Measurements from ENCODE around the gene OSBPL1A.
"Not testable (repeated sequence)": the region's sequence is repeated elsewhere in the genome, so short reads cannot be mapped to it uniquely, and the experiment has no call there.

OSBPL1A gene

GRCh38 chr18:24397131-24397693, 412 bp downstream of the OSBPL1A start:
- peak in 1 of 2 experiments; percentile 22 for DNase-seq (ENCODE audit: low read depth in 2 of 2)

- no peak for DNase-seq (ENCODE audit: low read depth in 2 of 2)
These were observed 1.5 kb downstream of the OSBPL1A start for GRCh38 chr18:24396082-24396633.

GRCh38 chr18:24395049-24395795, 2.4 kb downstream of the OSBPL1A start:
- DNase-seq (ENCODE audit: low read depth in 2 of 2) = no peak

- no peak for DNase-seq (ENCODE audit: low read depth in 2 of 2)
These were observed 8.7 kb downstream of the OSBPL1A start for GRCh38 chr18:24388957-24389356.

GRCh38 chr18:24386681-24387080, 10.9 kb downstream of the OSBPL1A start:
- no peak for DNase-seq (ENCODE audit: low read depth in 2 of 2)

- no peak for DNase-seq (ENCODE audit: low read depth in 2 of 2)
These were observed 16.5 kb downstream of the OSBPL1A start for GRCh38 chr18:24381126-24381525.

- DNase-seq (ENCODE audit: low read depth in 2 of 2) = no peak
These were observed 17.4 kb downstream of the OSBPL1A start for GRCh38 chr18:24380163-24380747.

- no peak for DNase-seq (ENCODE audit: low read depth in 2 of 2)
These were observed 19.0 kb downstream of the OSBPL1A start for GRCh38 chr18:24378598-24378997.

- DNase-seq (ENCODE audit: low read depth in 2 of 2) = not testable (repeated sequence)
These were observed 21.1 kb downstream of the OSBPL1A start for GRCh38 chr18:24376531-24376930.

GRCh38 chr18:24373328-24373727, 24.3 kb downstream of the OSBPL1A start:
- DNase-seq (ENCODE audit: low read depth in 2 of 2) = no peak

GRCh38 chr18:24372279-24372872, 25.2 kb downstream of the OSBPL1A start:
- DNase-seq (ENCODE audit: low read depth in 2 of 2) = no peak

- DNase-seq (ENCODE audit: low read depth in 2 of 2) = no peak
These were observed 27.5 kb downstream of the OSBPL1A start for GRCh38 chr18:24370120-24370519.

GRCh38 chr18:24369426-24369825, 28.2 kb downstream of the OSBPL1A start:
- peak in 1 of 2 experiments; percentile 45 for DNase-seq (ENCODE audit: low read depth in 2 of 2)

GRCh38 chr18:24368749-24369148, 28.9 kb downstream of the OSBPL1A start:
- peak; percentile 43 to 50 for DNase-seq (ENCODE audit: low read depth in 2 of 2)

GRCh38 chr18:24366328-24366727, 31.3 kb downstream of the OSBPL1A start:
- DNase-seq (ENCODE audit: low read depth in 2 of 2) = no peak

- DNase-seq (ENCODE audit: low read depth in 2 of 2) = no peak
These were observed 33.4 kb downstream of the OSBPL1A start for GRCh38 chr18:24364177-24364576.

- no peak for DNase-seq (ENCODE audit: low read depth in 2 of 2)
These were observed 34.9 kb downstream of the OSBPL1A start for GRCh38 chr18:24362757-24363156.

- not testable (repeated sequence) for DNase-seq (ENCODE audit: low read depth in 2 of 2)
These were observed 37.7 kb downstream of the OSBPL1A start for GRCh38 chr18:24359787-24360530.

GRCh38 chr18:24354278-24354677, 43.3 kb downstream of the OSBPL1A start:
- no peak for DNase-seq (ENCODE audit: low read depth in 2 of 2)

- no peak for DNase-seq (ENCODE audit: low read depth in 2 of 2)
These were observed 51.4 kb downstream of the OSBPL1A start for GRCh38 chr18:24346254-24346653.

- DNase-seq (ENCODE audit: low read depth in 2 of 2) = no peak
These were observed 53.1 kb downstream of the OSBPL1A start for GRCh38 chr18:24344509-24344908.

- no peak for DNase-seq (ENCODE audit: low read depth in 2 of 2)
These were observed 55.3 kb downstream of the OSBPL1A start for GRCh38 chr18:24342347-24342746.

Measured in stimulated activated CD4-positive, alpha-beta T cell treated with anti-CD3 and anti-CD28 coated beads, Interleukin-12 subunit alpha, Interleukin-12 subunit beta, amount 100 ng/mL, for 24 hours (primary cell).